ENCODE results near the gene MAMDC2.
"Not testable (repeated sequence)": the region's sequence is repeated elsewhere in the genome, so short reads cannot be mapped to it uniquely, and the experiment has no call there.

The MAMDC2 gene

DNA sequence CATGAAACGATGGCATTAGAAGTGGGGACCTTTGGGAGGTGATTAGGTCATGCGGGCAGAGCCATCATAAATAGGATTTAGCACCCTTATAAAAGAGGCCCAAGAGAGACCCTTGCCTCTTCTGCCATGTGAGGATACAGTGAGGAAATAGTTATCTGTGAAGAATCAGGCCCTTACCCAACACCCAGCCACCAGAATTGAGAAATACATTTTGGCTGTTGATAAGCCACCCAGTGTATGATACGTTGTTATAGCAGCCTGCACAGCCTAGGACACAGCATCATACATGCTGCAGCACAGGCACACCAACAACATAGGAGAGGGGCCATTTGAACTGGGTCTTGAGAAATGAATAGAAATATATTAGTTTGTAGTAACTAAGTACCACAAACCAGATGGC is 8.0 kb upstream of the MAMDC2 start:
- DNase-seq (ENCODE audit: extremely low read depth in 1 of 2, low read depth in 1 of 2) = no peak

DNA sequence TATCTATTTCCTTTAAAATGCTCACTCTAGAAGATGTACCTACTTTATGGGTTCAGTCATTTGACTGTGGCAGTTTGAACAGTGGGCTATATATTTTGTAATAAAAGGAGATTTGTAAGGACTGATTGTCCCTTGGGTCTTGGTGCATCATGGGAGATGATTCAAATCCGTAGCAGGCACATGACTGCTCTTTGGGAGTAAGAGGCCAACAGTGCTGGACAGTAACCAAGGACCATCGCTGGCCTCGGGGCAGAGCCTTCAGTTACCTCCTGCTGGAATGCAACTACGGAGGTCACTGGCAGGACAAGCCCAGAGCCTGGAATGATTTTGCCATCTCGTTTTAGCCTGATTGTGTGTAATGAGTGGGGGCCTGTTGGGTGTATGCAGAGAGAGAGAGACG is 7.0 kb upstream of the MAMDC2 start:
- DNase-seq (ENCODE audit: extremely low read depth in 1 of 2, low read depth in 1 of 2) = no peak

- DNase-seq (ENCODE audit: extremely low read depth in 1 of 2, low read depth in 1 of 2) = not testable (repeated sequence)
Observed at GRCh38 chr9:70038171-70038621, 5.5 kb upstream of the MAMDC2 start.

DNA sequence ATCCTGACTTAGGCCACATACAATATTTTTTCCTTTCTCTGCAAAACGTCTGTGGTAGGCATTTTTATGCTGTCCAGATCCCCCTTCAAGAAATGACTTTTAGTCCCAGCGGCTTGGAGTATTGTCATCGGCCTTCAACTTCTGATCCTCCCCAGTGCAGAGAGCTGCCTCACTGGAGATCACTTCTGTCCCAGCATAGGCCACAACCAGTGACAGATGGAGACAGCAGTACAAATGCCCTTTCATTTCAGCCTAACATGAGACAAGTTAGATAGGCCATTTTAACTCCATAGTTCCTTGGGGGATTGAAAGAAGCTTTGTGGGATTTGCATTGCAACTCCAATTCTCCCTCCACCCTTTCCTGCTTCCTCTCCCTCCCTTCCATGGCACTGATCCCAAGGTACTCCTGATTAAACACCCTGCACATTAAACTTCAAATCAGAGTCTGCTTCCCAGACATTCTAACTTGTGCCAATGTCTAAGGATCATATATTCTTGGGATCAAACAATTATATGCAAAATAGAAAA is 3.2 kb upstream of the MAMDC2 start:
- no peak for DNase-seq (ENCODE audit: extremely low read depth in 1 of 2, low read depth in 1 of 2)

GRCh38 chr9:70042461-70043215 is 1.0 kb upstream of the MAMDC2 start:
- no peak for DNase-seq (ENCODE audit: extremely low read depth in 1 of 2, low read depth in 1 of 2)

DNA sequence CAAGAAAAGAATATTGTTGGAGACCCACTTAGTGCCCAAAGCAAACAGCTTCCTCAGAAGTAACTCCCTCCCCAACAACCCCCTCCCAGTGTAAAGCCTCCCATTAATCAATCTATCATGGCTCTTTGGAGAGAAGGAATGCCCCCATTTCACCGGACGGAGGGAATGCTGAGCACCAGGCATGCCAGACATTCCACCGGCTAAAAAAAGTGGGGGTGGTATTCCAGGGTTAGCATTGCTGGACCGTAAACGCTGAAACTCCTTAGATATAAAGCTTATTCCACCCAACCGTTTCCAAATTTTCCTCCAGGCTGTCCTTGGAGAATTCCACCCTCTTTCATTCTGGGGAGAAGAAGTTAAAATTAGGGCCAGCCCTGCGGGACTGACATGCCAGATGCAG is 363 bp upstream of the MAMDC2 start:
- DNase-seq (ENCODE audit: extremely low read depth in 1 of 2, low read depth in 1 of 2) = no peak

- no peak for DNase-seq (ENCODE audit: extremely low read depth in 1 of 2, low read depth in 1 of 2)
Observed at GRCh38 chr9:70044490-70045307, 1.1 kb downstream of the MAMDC2 start.

DNA sequence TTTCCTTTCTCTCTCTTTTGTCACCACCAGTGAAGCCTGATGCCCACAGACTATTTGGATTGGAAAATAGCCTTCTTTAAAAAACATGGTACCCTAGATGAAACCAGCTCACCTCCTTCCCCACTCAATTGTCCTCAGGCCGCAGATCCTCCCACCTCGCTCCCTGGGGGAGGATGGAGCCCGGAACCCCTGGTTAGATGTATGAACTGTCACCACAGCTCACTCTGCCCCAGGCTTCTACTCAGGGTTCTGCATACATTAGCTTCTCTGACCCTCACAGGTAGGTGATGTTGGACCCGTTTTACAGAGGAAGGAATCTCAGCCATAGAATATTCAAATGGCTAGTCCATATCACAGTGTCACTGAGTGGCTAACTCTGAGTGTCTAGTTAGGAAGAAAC is 1.8 kb downstream of the MAMDC2 start:
- no peak for DNase-seq (ENCODE audit: extremely low read depth in 1 of 2, low read depth in 1 of 2)

DNA sequence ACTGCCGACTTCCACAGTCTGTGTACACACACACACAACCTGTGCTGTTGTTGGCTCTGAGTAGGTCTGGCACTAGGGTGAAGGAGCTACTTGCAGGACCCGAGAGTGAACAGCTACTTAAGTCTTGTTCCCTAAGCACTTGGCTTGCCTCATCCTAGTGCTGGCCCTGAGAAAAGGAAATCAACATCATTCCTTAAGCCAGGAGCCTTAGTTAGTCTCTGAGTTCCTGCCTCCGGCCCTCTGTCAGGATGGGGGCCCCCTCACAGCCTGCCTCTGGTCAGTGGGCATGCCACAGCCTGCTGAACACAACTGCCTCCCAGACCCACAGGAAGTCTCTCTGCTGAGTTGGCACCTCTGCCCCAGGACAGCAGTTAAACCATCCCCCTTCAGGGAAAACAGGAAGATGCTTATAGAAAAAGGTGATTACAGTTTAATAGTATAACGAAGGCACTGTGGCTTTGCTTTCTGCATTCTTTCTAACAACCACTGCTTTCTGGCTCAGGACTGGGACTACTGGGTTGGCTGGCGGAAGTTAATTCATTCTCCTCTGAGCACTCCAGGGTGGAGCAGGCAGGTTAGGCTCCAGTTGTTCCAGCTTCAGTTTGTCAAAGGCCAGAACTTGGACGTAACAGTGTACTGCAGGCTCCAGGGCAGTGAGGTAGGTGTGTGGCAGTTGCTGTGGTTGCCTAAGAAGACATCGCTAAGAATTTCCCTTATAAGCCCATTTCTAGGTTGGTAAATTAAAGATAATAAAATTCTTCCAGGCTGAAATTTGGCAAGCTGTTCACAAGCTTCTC is 2.8 kb downstream of the MAMDC2 start:
- DNase-seq (ENCODE audit: extremely low read depth in 1 of 2, low read depth in 1 of 2) = no peak

DNA sequence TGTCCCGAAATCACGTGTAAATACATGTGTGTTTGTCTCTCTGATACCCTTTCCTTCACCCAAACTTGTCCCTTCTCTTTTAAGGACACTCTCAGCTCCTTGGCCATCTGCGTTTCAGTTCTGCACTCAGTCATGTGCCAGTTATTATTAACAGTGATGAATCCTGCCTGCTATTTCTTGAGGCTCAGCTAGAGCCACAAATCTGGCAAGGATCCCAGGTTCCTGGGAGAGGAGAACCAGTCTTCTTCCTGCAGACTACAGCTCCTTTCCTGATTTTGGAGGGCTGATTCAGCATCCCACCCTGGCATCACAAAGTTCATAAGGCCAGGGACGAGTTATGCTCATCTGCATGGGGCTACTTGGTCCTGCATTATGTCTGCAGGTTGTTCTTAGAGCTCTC is 5.6 kb downstream of the MAMDC2 start:
- no peak for DNase-seq (ENCODE audit: extremely low read depth in 1 of 2, low read depth in 1 of 2)

- DNase-seq (ENCODE audit: extremely low read depth in 1 of 2, low read depth in 1 of 2) = no peak
Observed at GRCh38 chr9:70049672-70050271, 6.1 kb downstream of the MAMDC2 start.

GRCh38 chr9:70052768-70053167 is 9.1 kb downstream of the MAMDC2 start:
- no peak for DNase-seq (ENCODE audit: extremely low read depth in 1 of 2, low read depth in 1 of 2)

- no peak for DNase-seq (ENCODE audit: extremely low read depth in 1 of 2, low read depth in 1 of 2)
Observed at GRCh38 chr9:70053864-70054263, 10.2 kb downstream of the MAMDC2 start.

GRCh38 chr9:70054521-70054920 is 10.9 kb downstream of the MAMDC2 start:
- no peak for DNase-seq (ENCODE audit: extremely low read depth in 1 of 2, low read depth in 1 of 2)

DNA sequence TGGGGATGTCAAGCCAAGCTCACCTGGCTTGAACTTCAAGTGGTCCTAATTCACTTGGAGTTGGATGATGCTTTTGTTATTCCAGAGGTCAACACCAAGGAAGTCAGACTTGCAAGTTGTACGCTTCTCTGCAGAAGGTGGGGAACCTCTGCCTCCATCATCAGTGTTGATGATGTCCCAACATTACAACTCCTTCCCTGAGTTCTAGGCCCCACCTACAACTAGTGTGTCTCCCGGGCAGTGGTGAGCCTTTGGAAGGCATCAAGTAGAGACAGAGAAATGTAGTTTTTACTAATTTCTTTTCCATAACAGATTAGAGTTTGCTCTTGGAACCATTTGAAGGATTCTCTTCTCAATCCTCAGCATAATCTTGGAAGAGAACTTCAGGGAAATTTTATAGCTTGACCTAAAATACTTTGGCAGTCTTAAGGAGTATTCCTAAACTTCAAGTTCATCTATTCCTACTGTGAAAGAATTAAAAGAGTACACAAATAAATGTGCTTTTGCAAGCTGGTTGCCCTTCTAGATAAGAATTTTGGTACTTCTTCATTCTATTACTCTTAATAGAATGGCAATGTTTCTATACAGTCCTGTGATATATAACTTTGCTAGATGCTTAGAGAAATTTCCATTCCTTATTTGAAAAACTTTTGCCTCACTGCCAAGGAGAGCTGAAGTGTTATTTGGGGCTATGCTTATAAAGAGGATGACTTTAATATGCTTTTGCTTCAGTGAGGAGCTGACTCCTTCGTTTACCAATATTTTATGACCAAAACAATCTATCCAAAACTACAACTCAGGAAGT is 12.0 kb downstream of the MAMDC2 start:
- no peak for DNase-seq (ENCODE audit: extremely low read depth in 1 of 2, low read depth in 1 of 2)

DNA sequence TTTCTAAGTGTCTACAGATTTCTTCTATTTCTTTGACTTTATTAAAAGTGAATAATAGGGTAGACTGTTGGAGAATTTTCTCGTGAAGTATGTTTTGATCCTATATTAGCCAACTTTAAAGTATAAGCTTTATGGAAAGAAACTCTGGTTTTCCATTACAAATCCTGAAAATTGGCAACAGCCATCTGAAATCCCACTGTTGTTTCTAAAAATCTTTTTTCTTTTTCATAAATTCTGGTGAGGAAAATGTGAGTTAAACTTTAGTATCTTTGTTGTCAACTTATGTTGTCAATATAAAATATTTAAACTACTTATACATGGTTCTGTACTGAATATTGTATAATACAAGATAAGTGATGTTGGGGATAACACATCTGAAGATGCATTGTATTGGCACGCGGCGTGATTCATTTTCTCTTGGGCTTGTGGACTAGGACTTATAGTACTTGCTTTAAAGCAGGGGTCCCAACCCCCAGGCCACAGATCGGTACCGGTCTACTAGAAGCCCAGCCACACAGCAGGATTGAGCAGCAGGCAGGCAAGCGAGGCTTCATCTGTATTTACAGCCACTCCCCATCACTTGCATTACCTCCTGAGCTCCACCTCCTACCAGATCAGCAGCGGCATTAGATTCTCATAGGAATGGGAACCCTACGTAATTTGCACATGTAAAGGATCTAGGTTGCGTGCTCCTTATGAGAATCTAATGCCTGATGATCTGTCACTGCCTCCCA is 12.7 kb downstream of the MAMDC2 start:
- DNase-seq (ENCODE audit: extremely low read depth in 1 of 2, low read depth in 1 of 2) = no peak

DNA sequence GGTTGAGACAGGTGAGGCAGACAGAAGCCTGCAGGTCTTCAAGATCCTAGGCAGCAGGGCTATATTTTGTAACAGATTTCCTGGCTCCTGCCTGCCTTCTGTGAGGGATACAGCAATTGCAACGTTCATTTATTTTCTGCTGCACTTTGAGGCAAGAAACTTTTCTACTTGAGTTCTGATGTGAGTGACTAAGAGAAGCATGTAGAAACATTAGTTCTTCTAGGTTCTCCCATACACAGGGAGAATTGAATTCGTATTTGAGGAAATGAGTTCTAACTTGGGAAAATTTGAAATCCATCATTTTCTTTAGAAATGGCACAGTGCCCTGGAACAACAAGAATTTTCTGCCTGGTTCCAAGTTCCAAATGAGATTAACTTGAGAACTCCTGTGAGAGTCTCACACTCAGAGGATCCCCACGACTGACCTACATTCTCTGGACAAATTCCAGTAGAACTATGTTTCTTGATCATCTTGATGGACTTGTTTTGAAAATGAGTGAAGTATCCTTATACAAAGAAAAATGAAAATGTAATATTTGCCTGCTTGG is 15.0 kb downstream of the MAMDC2 start:
- no peak for DNase-seq (ENCODE audit: extremely low read depth in 1 of 2, low read depth in 1 of 2)

GRCh38 chr9:70060148-70060882 is 16.7 kb downstream of the MAMDC2 start:
- DNase-seq (ENCODE audit: extremely low read depth in 1 of 2, low read depth in 1 of 2) = no peak
